ENCODE data around the gene ESX1.

- TF ChIP-seq EZH2 (IDR thresholded peaks at IDR 0.05; ENCODE audit: borderline replicate concordance, insufficient read depth, low read depth, low read length, poor library complexity, severe bottlenecking) = no peak
- TF ChIP-seq CTCF (IDR thresholded peaks at IDR 0.05) = no peak
These were observed at the start of gene ESX1 for GRCh38 chrX:104254442-104255115.

Data from B cell (primary cell).